NCI-H2171 (cell line): ENCODE measurements around the gene MGLL.

Source experiments
- DNase-seq: peaks from one replicate; lab custom pipeline; 2025; lab: John Stamatoyannopoulos, UW

The MGLL gene

GRCh38 chr3:127741690-127742089 lies 80.6 kb downstream of the MGLL start:
- no peak for DNase-seq

GRCh38 chr3:127741246-127741645 lies 81.1 kb downstream of the MGLL start:
- no peak for DNase-seq

GRCh38 chr3:127740136-127740915 lies 82.0 kb downstream of the MGLL start:
- no peak for DNase-seq

GRCh38 chr3:127739347-127740135 lies 82.8 kb downstream of the MGLL start:
- DNase-seq: no peak

GRCh38 chr3:127738192-127738840 lies 84.0 kb downstream of the MGLL start:
- DNase-seq: no peak

GRCh38 chr3:127736801-127737539 lies 85.3 kb downstream of the MGLL start:
- no peak for DNase-seq

- DNase-seq: no peak
These were observed 86.3 kb downstream of the MGLL start for GRCh38 chr3:127735767-127736693.

GRCh38 chr3:127734754-127735473 lies 87.4 kb downstream of the MGLL start:
- DNase-seq: no peak

- no peak for DNase-seq
These were observed 88.1 kb downstream of the MGLL start for GRCh38 chr3:127734181-127734720.

- no peak for DNase-seq
These were observed 88.5 kb downstream of the MGLL start for GRCh38 chr3:127733781-127734180.

- no peak for DNase-seq
These were observed 89.4 kb downstream of the MGLL start for GRCh38 chr3:127732879-127733350.

- no peak for DNase-seq
These were observed 90.0 kb downstream of the MGLL start for GRCh38 chr3:127732303-127732702.

- DNase-seq: no peak
These were observed 90.6 kb downstream of the MGLL start for GRCh38 chr3:127731546-127732289.

GRCh38 chr3:127730666-127731295 lies 91.5 kb downstream of the MGLL start:
- no peak for DNase-seq

GRCh38 chr3:127730171-127730570 lies 92.1 kb downstream of the MGLL start:
- DNase-seq: no peak

GRCh38 chr3:127729556-127730056 lies 92.7 kb downstream of the MGLL start:
- DNase-seq: no peak

- DNase-seq: peak; percentile 37
These were observed 93.8 kb downstream of the MGLL start for GRCh38 chr3:127728417-127729015.

GRCh38 chr3:127726894-127727293 lies 95.4 kb downstream of the MGLL start:
- DNase-seq: no peak
